HUDEP-2 (cell line): ENCODE measurements around the gene GJD3.

Source experiments
- DNase-seq, 76 experiments: peaks; one replicate each; lab custom pipeline; 2025; ENCODE audit not compliant: unreplicated experiment in 76 of 76; lab: John Stamatoyannopoulos, UW

GJD3 gene

DNA sequence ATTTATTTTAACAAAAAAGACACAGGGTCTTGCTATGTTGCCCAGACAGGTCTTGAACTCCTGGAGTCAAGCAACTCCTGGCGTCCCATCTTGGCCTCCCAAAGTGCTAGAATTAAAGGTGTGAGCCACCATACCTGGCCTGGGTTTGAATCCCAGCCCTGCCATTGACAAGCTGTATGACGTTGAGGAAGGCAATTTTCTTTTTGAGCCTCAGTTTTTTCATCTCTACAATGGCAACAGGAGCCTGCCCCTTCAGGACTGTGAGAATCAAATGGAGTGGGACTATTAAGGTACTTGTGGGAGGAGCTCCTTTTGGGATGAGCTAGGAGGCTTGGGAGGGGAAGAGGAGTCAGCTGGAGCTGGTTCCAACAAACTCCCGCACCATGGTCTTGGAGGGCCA, 49.3 kb downstream of the GJD3 start:
- DNase-seq = no peak

- DNase-seq = peak in 72 of 76 experiments; percentile 41 to 94 (median 80)
Observed at GRCh38 chr17:40314584-40314956, 50.0 kb downstream of the GJD3 start.

DNA sequence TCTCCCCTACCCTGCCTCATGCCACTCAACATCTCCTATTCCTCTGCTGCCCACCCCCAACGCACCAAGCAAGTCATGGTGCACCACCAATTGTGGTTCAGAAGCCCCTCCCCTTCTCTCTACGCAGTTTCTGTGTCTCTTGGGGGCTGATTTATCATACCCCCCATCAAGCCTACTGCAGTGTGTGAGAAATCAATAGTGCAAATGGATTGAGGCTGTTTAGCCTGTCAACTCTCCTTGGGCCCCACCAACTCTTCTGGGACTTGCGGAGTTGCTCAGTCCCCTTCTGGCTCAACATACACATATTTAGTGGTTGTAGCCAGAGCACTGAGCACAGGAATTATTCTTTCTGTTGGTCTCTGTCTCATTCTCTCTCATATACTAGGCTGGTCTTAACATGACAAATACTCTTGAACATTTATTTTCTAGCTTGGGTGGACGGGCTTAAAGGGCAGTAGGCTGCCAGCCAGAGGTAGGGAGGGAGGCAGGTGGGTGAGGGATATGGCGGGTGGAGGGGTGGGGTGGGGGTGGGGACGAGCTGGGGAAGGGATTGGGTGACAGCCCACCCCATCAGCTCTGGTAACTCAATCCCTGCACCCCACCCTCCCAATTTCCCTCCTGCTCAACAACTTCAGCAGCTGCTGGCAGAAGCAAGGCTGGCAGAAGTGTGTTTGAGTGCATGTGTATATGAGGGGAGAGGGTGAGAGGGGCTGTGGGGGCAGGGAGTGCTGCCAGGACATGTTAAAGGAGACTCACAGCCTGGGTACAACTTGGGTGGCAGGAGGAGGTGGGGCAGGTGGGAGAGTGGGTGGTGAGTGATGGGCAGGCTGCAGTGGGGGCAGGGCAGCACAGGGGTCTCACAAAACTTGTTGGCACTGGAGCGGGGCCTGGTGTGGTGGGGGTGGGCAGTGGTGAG, 50.6 kb downstream of the GJD3 start:
- DNase-seq = no peak
